Stimulated activated CD8-positive, alpha-beta memory T cell treated with anti-CD3 and anti-CD28 coated beads, Interleukin-12 subunit alpha, Interleukin-12 subunit beta, amount 100 ng/mL, for 1 hour (primary cell): ENCODE measurements around the gene LMAN1L.

Experiments used
- DNase-seq: peaks from one replicate; pipeline ENCODE4 v3.0.0-alpha.2; 2020; ENCODE audit warnings: low read depth

Gene LMAN1L

DNA sequence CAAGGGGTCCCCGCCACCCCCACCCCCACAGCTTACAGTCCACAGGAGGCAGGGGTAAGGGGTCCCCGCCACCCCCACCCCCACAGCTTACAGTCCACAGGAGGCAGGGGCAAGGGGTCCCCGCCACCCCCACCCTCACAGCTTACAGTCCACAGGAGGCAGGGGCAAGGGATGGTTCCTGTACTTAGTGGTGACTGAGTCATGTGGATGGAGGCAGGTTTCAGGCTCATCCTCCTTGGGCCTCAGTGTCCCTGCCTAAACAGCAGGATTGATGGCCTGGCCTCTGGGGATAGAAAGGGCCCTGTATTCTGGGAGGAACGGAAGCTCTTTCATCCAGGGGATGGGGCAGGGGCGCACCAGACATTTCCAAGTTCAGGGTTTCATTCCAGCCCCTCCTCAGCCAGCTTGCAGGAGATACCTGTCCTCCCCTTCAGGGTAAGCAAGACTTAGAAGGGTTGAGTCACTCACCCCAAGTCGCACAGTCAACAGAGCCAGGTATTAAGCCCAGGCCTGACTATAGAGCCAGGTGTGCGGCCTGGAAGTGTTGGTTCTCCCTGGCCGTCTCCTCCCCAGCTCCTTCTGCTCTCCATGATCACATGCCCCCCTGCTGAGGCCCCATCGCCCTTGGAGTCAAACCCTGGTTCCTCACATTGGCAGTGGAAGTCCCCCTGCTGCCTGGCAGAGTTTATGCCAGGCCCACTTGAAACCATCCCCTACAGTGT, 18.2 kb upstream of the LMAN1L start:
- no peak for DNase-seq

GRCh38 chr15:74794970-74795349, 17.7 kb upstream of the LMAN1L start:
- no peak for DNase-seq

GRCh38 chr15:74795966-74796625, 16.5 kb upstream of the LMAN1L start:
- no peak for DNase-seq

DNA sequence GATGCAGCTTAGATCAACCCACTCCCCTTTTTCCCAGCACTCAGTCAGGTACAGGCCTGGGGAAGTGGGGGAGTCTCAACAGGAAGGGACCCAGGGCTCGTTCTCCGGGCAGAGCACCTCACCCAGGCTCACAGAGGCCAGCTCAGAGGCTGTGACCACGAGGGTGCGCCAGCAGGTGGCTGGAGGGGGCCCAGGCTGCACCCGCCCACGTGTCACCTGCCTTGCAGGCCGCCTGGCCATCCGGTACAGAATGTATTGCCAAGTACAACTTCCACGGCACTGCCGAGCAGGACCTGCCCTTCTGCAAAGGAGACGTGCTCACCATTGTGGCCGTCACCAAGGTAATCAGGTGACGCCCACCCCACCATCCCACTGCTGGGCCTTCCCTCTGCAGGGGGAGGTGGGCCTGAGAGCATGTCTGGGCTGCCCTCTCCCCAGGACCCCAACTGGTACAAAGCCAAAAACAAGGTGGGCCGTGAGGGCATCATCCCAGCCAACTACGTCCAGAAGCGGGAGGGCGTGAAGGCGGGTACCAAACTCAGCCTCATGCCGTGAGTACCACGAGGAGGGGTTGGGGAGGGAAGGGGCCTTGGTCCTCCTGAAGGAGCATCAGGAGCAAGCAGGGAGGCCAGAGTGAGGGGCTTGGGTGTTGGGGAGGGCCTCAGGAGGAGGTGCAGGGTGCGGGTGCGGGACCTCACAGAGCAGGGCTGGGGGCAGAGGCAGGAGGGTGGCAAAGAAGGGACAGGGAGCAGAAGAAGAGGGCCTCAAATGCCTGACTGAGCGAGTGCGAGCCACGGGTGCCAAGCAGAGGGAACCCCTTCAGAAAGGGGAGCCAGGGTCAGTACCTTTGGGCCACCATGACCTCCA, 14.0 kb upstream of the LMAN1L start:
- no peak for DNase-seq

DNA sequence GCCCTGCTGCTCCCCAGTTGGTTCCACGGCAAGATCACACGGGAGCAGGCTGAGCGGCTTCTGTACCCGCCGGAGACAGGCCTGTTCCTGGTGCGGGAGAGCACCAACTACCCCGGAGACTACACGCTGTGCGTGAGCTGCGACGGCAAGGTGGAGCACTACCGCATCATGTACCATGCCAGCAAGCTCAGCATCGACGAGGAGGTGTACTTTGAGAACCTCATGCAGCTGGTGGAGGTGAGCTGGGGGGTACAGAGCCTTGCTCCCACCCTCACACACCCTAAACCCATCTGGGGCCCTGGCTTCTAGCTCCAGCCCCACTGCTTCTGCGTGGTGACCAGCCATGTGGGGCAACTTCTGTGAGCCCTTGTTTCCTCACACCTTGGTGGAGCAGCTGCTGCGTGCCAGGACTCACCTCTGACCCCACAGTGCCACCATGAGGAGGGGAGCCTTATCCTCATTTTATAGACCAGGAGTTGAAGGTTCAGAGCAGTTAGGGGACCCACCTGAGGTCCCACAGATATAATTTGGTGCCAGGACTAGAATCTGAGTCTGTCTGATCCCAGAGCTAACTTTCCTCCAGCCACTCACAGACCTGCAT, 13.3 kb upstream of the LMAN1L start:
- DNase-seq, result no peak

DNA sequence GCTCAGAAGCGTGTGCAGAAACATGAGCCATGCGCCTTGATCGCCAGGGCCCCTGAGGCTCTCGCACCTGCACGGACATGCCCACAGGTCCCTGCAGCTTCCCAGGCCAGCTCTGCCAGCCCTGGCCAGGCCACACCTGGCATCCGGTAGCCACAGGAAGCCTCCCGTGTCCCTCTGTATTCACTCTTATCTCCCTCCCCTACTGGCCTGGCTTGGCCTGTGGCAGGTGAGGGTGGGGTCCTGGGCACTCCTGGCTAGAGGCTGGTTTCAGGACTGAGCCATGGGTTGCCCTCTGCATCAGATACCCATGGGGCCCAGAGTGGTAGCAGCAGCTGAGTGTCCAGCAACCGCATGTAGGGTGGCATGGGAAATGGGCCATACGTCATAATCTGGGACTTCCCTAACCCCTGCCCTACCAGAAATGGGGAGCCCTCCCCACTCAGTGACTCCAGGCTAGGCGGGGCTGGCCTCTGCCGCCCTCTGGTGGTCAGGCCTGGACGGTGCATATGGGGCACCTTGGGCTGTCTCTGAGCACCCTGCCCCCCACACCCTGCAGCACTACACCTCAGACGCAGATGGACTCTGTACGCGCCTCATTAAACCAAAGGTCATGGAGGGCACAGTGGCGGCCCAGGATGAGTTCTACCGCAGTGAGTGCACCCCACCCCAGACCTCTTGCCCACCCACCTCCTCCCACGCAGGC, 12.6 kb upstream of the LMAN1L start:
- peak; percentile 75 for DNase-seq

GRCh38 chr15:74800559-74801094, 12.0 kb upstream of the LMAN1L start:
- no peak for DNase-seq

DNA sequence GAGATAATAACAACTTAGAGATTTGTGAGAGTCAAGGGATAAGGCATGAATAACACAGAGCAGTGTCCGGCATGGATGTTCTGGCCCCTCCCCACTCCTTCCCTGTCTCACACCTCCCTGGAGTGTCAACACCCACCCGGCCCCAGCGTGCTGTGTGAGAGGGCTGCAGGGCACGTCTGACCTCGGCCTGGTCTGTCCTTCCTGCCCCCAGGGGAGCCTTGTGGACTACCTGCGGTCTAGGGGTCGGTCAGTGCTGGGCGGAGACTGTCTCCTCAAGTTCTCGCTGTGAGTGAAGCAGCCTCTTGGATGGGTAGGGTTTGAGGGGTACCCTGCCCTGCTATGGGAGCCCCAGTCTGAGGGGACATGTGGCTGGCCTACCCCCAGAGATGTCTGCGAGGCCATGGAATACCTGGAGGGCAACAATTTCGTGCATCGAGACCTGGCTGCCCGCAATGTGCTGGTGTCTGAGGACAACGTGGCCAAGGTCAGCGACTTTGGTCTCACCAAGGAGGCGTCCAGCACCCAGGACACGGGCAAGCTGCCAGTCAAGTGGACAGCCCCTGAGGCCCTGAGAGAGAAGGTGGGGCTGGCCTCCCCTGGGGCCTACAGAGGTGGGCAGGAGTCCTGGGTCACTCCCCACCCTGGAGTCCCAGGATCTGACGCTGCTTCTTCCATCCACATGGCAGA, 11.2 kb upstream of the LMAN1L start:
- DNase-seq, result no peak

- no peak for DNase-seq
Measured at GRCh38 chr15:74802290-74802689, 10.3 kb upstream of the LMAN1L start.

DNA sequence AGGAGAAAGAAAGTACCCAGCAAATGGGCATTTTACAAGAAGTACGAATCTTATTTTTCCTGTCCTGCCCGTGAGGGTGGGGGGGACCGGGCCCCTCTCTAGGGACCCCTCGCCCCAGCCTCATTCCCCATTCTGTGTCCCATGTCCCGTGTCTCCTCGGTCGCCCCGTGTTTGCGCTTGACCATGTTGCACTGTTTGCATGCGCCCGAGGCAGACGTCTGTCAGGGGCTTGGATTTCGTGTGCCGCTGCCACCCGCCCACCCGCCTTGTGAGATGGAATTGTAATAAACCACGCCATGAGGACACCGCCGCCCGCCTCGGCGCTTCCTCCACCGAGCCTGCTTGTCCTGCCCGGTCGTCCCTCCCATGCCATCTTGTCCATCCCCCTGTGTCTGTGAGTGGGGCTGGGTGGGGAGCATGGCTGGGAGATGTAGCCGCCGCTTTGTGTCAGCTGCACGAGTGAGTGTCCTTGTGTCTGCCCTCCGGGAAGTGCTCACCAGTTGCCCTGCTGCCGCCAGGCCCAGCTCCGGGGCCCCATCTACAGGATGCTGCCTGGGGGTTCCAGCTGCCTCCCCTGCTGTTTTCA, 9.7 kb upstream of the LMAN1L start:
- no peak for DNase-seq

DNA sequence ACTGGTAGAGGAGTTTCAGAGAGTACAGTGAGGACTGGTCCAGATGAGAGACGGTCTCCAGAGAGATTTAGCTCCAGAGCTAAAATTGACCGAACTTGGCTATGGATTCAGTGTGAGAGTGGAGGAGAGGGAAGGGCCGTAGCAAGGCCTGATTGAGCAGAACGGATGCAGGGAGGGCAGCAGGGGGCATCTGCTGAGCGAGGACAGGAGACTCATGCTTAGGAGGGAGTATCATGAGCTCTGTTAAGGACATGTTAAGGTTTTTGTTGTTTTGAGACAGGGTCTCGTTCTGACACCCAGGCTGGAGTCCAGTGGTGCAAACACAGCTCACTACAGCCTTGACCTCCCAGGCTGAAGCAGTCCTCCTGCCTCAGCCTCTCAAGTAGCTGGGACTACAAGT, 7.7 kb upstream of the LMAN1L start:
- DNase-seq, result no peak

DNA sequence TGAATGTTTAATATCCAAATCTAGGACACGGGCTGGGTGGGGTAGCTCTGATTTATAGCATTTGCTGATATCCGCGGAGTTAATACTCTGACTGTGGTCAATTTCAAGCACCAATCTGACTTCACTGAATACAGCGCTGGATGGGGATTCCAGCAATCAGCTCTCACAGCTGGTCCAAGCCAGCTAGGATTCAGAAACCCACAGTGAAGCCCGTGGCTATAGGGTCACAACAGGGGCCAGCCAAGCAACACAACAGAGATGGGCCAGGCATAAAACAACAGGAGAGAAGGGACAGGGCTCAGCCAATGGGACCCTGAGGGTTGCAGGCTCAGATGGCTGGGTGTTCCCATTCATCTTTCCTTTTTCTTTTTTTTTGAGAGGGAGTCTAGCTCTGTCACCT, 5.4 kb upstream of the LMAN1L start:
- DNase-seq, result no peak

DNA sequence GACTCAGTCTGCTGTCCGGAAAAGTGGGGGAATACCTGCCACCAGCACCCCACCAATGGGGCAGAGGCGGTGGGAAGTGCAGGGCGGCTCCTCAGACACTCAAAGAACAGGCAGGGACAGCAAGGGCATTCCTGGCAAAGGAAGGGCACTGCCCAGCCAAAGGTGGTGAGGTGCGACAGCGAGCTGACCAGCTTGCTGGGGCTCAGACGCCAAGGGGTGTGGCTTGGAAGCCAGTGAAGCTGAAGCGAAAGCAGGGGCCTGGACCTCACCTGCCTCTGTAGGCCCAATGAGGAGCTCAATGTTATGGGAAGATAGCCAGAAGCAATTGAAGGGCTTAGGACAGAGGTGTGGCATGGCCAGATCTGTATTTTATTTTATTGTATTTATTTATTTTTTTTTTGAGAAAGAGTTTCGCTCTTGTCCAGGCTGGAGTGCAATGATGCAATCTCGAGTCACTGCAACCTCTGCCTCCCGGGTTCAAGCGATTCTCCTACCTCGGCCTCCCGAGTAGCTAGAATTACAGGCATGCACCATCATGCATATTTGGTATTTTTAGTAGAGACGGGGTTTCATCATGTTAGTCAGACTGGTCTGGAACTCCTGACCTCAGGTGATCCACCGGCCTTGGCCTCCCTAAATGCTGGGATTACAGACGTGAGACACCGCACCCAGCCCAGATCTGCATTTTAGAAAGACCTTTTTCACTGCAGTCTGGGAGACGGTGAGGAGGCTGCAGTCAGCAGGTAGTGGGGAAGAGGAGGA, 4.4 kb upstream of the LMAN1L start:
- DNase-seq, result no peak

- no peak for DNase-seq
Measured at GRCh38 chr15:74808840-74809229, 3.8 kb upstream of the LMAN1L start.

DNA sequence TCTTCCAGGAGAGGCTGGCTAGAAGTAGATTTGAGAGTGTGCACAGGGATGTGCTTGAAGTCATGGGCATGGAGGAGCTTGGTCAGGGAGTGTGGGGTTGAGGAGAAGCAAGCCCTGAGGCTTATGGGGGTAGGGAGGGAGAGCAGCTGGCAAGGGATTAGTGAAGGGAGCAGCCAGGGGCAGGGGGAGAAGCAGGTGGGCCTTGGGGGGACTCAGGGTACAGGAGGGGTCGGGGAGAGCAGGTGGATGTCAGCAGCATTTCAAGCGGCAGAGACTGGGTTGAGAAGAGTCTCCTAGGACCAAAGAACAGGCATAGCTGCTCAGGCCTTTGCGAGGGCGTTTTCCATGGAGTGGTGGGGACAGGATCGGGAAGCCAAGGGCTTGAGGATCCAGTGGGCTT, 3.4 kb upstream of the LMAN1L start:
- DNase-seq, result no peak

- DNase-seq, result no peak
Measured at GRCh38 chr15:74809956-74810355, 2.7 kb upstream of the LMAN1L start.

GRCh38 chr15:74815121-74815934, 2.7 kb downstream of the LMAN1L start:
- DNase-seq, result no peak

GRCh38 chr15:74815961-74816360, 3.3 kb downstream of the LMAN1L start:
- DNase-seq, result no peak
